Right ventricle myocardium superior (tissue), 1 donor: ENCODE measurements around the gene ZNG1E. TPM values are rescaled to one million over a fixed set of nuclear protein-coding genes. Genes with fewer than 3 reads are reported as not detected.
A peak's percentile ranks its signal among the peaks of the same experiment; 100 is the strongest.
"Not testable (repeated sequence)": the region's sequence is repeated elsewhere in the genome, so short reads cannot be mapped to it uniquely, and the experiment has no call there.

Experiments
- ATAC-seq: fragments of 200-7000 bp; cut with Tn5 transposase; one replicate; pipeline ENCODE4 v1.9.1; 2020; ENCODE audit warnings: mild to moderate bottlenecking; ENCODE audit not compliant: poor library complexity
- DNase-seq: peaks from one replicate; pipeline ENCODE4 v3.0.0-alpha.2; 2020
- intact Hi-C: fragments of 100-400 bp; cut with DNase I; formaldehyde crosslinking; loops from one replicate; pipeline ENCODE4 v1.11.2; 2022
- long read RNA-seq: library from polyadenylated mRNA; unstranded; transcript quantifications from one replicate; pipeline ENCODE4 v2.0.0, GENCODE V29; 2021
- total RNA-seq: library from RNA; stranded (reverse); fragmentation: NEBNext Ultra II Directional; extraction: Animal tissue kit (Norgen Biotek cat#: 25700); gene quantifications from one replicate; pipeline ENCODE4 v1.2.1, GENCODE V29; 2021
- donor health status: DM: no; HTN: yes; CAD: no; lungs with severe emphysema.

ZNG1E gene
- total RNA-seq: 10.3 TPM
- long read RNA-seq, transcript CBWD5-207 (15 exons, 1,791 nt): major isoform, 7 of 20 reads
- long read RNA-seq, partial matches to known transcripts: 0 of 20 reads
- long read RNA-seq, other reads (novel, unspliced or antisense): 6 of 20 reads

- intact Hi-C loops, ATAC-seq: not testable (repeated sequence)
- peak; percentile 66 for DNase-seq
Measured at GRCh38 chr9:65675589-65676021, at the start of gene ZNG1E. Gene ZNG1E (plus strand): TSS chr9:65675928. CDS start chr9:65675977, 49 bp downstream.

DNA sequence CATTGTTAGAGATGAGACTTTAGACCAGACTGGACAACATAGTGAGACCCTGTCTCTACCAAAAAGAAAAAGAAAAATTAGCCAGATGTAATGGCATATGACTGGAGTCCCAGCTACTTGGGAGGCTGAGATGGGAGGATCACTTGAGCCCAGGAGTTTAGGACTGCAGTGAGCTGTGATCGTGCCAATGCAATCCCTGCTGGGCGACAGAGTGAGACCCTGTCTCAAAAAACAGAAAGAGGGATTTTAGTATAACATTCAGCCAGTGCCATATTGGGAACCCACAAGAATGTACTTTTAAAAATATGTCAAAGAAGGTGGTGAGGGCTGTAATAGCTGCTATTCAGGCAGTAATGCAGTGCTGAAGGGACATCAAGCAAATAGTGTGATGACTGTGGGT is 2.1 kb upstream of the ZNG1E start:
- ATAC-seq, intact Hi-C loops, DNase-seq: not testable (repeated sequence)

- DNase-seq: peak; percentile 32
- intact Hi-C loops, ATAC-seq: not testable (repeated sequence)
Measured at GRCh38 chr9:65675018-65675417, 710 bp upstream of the ZNG1E start.

DNA sequence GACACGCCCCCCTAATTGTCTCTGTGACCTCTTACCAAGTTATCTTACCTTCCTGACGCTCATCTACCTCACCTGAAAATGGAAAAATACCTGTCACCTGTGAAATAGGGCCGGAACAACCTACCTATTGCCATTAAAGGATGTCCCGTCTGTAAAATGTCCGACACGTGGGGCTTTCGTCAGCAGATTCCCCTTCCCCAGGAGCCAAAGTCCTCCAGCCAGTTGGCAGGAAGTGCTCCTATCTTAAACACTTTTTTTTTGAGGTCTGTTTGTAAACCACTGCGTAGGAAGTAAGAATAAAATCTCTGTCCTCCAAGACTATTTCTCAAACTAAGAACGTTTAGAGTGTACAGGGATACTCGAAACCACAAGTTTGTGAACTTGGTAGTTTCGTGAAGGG is 661 bp downstream of the ZNG1E start:
- intact Hi-C loops, ATAC-seq, DNase-seq: not testable (repeated sequence)

GRCh38 chr9:65678533-65678932 is 2.8 kb downstream of the ZNG1E start:
- intact Hi-C loops, DNase-seq, ATAC-seq: not testable (repeated sequence)

GRCh38 chr9:65703550-65703949 is 27.8 kb downstream of the ZNG1E start:
- ATAC-seq, intact Hi-C loops: not testable (repeated sequence)
- DNase-seq: peak; percentile 0

- ATAC-seq, intact Hi-C loops, DNase-seq: not testable (repeated sequence)
Measured at GRCh38 chr9:65714445-65714844, 38.7 kb downstream of the ZNG1E start.

- ATAC-seq, intact Hi-C loops: not testable (repeated sequence)
- peak; percentile 13 for DNase-seq
Measured at GRCh38 chr9:65737096-65737564, 61.4 kb downstream of the ZNG1E start, which contains the start of gene FOXD4L4. Gene FOXD4L4 (plus strand): TSS chr9:65737146. CDS start chr9:65737146, 0 bp downstream.

DNA sequence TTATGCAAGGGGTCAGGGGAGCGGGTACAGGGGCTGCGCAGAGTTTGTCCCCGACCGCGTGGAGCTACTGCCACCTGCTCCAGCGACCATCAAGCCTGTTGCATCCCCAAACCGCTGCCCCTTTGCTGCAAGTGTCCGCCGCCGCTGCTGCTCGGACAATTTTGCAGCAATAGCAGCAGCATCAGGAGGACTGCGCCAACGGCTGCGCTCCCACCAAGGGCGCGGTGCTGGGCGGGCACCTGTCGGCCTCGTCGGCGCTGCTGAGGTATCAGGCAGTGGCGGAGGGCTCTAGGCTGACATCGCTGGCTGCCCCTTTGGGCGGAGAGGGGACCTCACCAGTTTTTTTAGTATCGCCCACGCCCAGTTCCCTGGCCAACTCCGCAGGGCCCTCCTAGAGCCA is 62.4 kb downstream of the ZNG1E start:
- intact Hi-C loops, DNase-seq, ATAC-seq: not testable (repeated sequence)

Other genes with a start within 250 kb of the ZNG1E start
- gene FOXD4L4, start 61.2 kb downstream of the ZNG1E start, total RNA-seq: not detected